Natural killer cell treated with Interleukin-12 subunit alpha and Interleukin-12 subunit beta and Interleukin-15 and Interleukin-18, amount 100 ng/mL, for 72 hours (primary cell): ENCODE measurements around the gene TEX14. TPM values are rescaled to one million over a fixed set of nuclear protein-coding genes. Genes with fewer than 3 reads are reported as not detected.
"Not testable (repeated sequence)": the region's sequence is repeated elsewhere in the genome, so short reads cannot be mapped to it uniquely, and the experiment has no call there.

ENCODE experiments used
- ATAC-seq, 2 donors: fragments of 150-1000 bp; cut with Tn5 transposase in 1 of 2; sonication (Bioruptor Pico), chemical (Tn5 transposase) in 1 of 2; 2 replicates each; pipeline ENCODE4 v1.10.0; 2021
- DNase-seq: peaks from one replicate; pipeline ENCODE4 v3.0.0; 2022; ENCODE audit warnings: low spot score
- H3K27ac Mint-ChIP-seq, 2 donors: 1 replicate in 1 of 2; 2 replicates in 1 of 2; pipeline ENCODE4 v1.8.0; 2022; ENCODE audit warnings: mixed read lengths in 2 of 2, mild to moderate bottlenecking in 1 of 2, moderate library complexity in 1 of 2
- H3K27me3 Mint-ChIP-seq, 2 donors: 1 replicate in 1 of 2; 2 replicates in 1 of 2; pipeline ENCODE4 v1.8.0; 2022; ENCODE audit warnings: mixed read lengths in 2 of 2
- H3K36me3 Mint-ChIP-seq: one replicate; pipeline ENCODE4 v1.8.0; 2022; ENCODE audit warnings: mixed read lengths
- H3K4me1 Mint-ChIP-seq, 2 donors: 1 replicate in 1 of 2; 2 replicates in 1 of 2; pipeline ENCODE4 v1.8.0; 2022; ENCODE audit warnings: low read depth in 2 of 2, mixed read lengths in 2 of 2, mild to moderate bottlenecking in 1 of 2
- H3K4me3 Mint-ChIP-seq: one replicate; pipeline ENCODE4 v1.8.0; 2022; ENCODE audit warnings: mixed read lengths
- H3K9me3 Mint-ChIP-seq: 2 replicates; pipeline ENCODE4 v1.8.0; 2022; ENCODE audit warnings: mixed read lengths
- total RNA-seq, 2 donors: library from RNA; stranded (reverse); gene quantifications; one replicate each; pipeline ENCODE4 v1.2.3, GENCODE V29; 2022

The TEX14 gene
- total RNA-seq, 2 donors from 2014 or later = 0.12 to 0.22 TPM

- H3K27ac Mint-ChIP-seq = peak overlapping the region; percentile 74
- peak overlapping the region; percentile 44 for H3K4me3 Mint-ChIP-seq
- H3K27me3 Mint-ChIP-seq = no peaks in the 10 kb centered on the region
- no peaks in the 10 kb centered on the region for H3K9me3 Mint-ChIP-seq
- peaks cover 8 to 26% of the 10 kb centered on the region in 2 donors for H3K4me1 Mint-ChIP-seq
- ATAC-seq (no peak), DNase-seq (no peak)
- H3K36me3 Mint-ChIP-seq = peaks cover 10% of the 10 kb centered on the region
Measured at GRCh38 chr17:58702708-58703107, 10.9 kb upstream of the TEX14 start.

DNA sequence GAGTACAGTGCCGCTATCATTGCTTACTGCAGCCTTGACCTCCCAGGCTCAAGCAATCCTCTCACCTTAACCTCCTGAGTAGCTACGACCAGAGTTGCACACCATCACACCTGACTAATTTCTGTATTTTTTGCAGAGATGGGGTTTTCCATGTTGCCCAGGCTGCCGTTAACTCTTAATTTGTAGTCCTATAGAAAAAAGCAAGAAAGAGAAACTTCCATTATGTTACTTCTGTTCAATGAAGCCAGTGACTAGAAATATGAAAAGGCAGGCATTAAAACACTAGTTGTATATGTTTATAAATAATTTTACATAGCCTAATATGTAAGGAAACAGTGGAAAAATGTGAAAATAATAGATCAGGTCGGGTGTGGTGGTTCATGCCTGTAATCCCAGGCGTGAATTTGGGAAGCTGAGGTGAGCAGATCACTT lies 10.2 kb upstream of the TEX14 start:
- Mint-ChIP-seq H3K36me3 (peaks cover 10% of the 10 kb centered on the region), H3K4me3 (peak overlapping the region; percentile 44)

GRCh38 chr17:58699771-58700170 lies 7.9 kb upstream of the TEX14 start:
- Mint-ChIP-seq H3K9me3 (no peaks in the 10 kb centered on the region), H3K36me3 (peaks cover 4% of the 10 kb centered on the region), H3K4me3 (no peak overlapping the region), H3K27ac (no peak overlapping the region), H3K4me1 (peaks cover 0 to 17% of the 10 kb centered on the region in 2 donors), H3K27me3 (no peaks in the 10 kb centered on the region)
- DNase-seq (no peak), ATAC-seq (no peak)

More for the DNA sequence above, 10.2 kb upstream of the TEX14 start:
- Mint-ChIP-seq H3K9me3 (no peaks in the 10 kb centered on the region), H3K27me3 (no peaks in the 10 kb centered on the region), H3K27ac (peak overlapping the region; percentile 74), H3K4me1 (peaks cover 8 to 25% of the 10 kb centered on the region in 2 donors)
- peak in 1 of 2 donors; percentile 81 for ATAC-seq
- DNase-seq = no peak

DNA sequence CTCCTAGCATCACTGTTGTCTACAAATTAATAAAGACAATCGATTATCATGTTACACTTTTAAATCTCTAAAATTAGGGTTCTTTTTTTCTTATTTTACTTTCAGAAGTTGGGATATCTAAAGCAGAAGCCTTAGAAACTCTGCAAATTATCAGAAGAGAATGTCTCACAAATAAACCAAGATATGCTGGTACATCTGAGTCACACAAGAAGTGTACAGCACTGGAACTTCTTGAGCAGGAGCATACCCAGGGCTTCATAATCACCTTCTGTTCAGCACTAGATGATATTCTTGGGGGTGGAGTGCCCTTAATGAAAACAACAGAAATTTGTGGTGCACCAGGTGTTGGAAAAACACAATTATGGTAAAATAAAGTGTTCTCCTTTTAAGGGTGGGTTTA lies 3.0 kb upstream of the TEX14 start:
- Mint-ChIP-seq H3K27ac (no peak overlapping the region), H3K27me3 (no peaks in the 10 kb centered on the region), H3K9me3 (no peaks in the 10 kb centered on the region), H3K4me3 (no peak overlapping the region), H3K4me1 (peaks cover 17 to 26% of the 10 kb centered on the region in 2 donors), H3K36me3 (peaks cover 7% of the 10 kb centered on the region)
- ATAC-seq (no peak), DNase-seq (no peak)

GRCh38 chr17:58694302-58694701 lies 2.5 kb upstream of the TEX14 start:
- peaks cover 17 to 26% of the 10 kb centered on the region in 2 donors for H3K4me1 Mint-ChIP-seq
- peak overlapping the region; percentile 96 for H3K4me3 Mint-ChIP-seq
- no peaks in the 10 kb centered on the region for H3K9me3 Mint-ChIP-seq
- DNase-seq (no peak), ATAC-seq (no peak)
- H3K36me3 Mint-ChIP-seq = peaks cover 7% of the 10 kb centered on the region
- peak overlapping the region in 1 of 2 donors; percentile 95 for H3K27ac Mint-ChIP-seq
- H3K27me3 Mint-ChIP-seq = no peaks in the 10 kb centered on the region

GRCh38 chr17:58693751-58694150 lies 1.9 kb upstream of the TEX14 start:
- peaks cover 17 to 26% of the 10 kb centered on the region in 2 donors for H3K4me1 Mint-ChIP-seq
- peak overlapping the region; percentile 95 for H3K27ac Mint-ChIP-seq
- H3K27me3 Mint-ChIP-seq = no peaks in the 10 kb centered on the region
- no peak for ATAC-seq
- H3K4me3 Mint-ChIP-seq = peak overlapping the region; percentile 96
- DNase-seq = no peak
- H3K36me3 Mint-ChIP-seq = peaks cover 7% of the 10 kb centered on the region
- no peaks in the 10 kb centered on the region for H3K9me3 Mint-ChIP-seq

DNA sequence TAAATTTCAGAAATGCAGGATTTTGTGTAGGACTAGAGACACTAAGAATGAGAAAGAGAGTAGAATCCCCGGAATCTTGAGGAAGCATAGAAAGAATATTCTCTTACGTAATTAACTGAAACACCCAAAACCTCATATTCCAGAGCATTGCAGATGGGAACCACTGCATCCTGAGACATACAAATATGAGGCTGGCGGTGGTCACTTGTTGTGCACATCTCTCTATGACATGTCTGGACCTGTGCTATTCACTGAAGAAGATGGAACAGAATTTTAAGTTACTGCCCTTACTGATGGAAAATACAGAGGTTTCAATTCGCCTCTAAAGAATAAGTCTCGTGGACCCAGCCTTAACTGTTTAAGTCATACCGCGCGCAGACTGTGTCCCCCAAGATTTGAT lies 1.4 kb upstream of the TEX14 start:
- Mint-ChIP-seq H3K9me3 (no peaks in the 10 kb centered on the region), H3K27ac (peak overlapping the region; percentile 95), H3K27me3 (no peaks in the 10 kb centered on the region), H3K4me3 (peak overlapping the region; percentile 96), H3K36me3 (peaks cover 7% of the 10 kb centered on the region), H3K4me1 (peaks cover 17 to 26% of the 10 kb centered on the region in 2 donors)
- no peak for DNase-seq
- ATAC-seq = no peak

GRCh38 chr17:58692239-58693055 lies 602 bp upstream of the TEX14 start, which contains the start of gene RAD51C:
Gene RAD51C (plus strand): TSS chr17:58692602. CDS start chr17:58692644, 42 bp downstream.
- DNase-seq (peak; percentile 90), ATAC-seq (peak; percentile 99 to 100)
- Mint-ChIP-seq H3K9me3 (no peaks in the 10 kb centered on the region), H3K36me3 (peaks cover 7% of the 10 kb centered on the region), H3K27me3 (peaks cover 0 to 3% of the 10 kb centered on the region in 2 donors), H3K4me3 (peak within 1 kb of the TSS; percentile 96), H3K4me1 (peaks cover 17 to 26% of the 10 kb centered on the region in 2 donors), H3K27ac (peak within 1 kb of the TSS; percentile 95)

- H3K27me3 Mint-ChIP-seq, H3K4me3 Mint-ChIP-seq, H3K36me3 Mint-ChIP-seq, ATAC-seq, DNase-seq, H3K27ac Mint-ChIP-seq, H3K9me3 Mint-ChIP-seq: not testable (repeated sequence)
- H3K4me1 Mint-ChIP-seq = peaks cover 17 to 22% of the 10 kb centered on the region in 2 donors
Measured at GRCh38 chr17:58690033-58690432, 1.8 kb downstream of the TEX14 start.

DNA sequence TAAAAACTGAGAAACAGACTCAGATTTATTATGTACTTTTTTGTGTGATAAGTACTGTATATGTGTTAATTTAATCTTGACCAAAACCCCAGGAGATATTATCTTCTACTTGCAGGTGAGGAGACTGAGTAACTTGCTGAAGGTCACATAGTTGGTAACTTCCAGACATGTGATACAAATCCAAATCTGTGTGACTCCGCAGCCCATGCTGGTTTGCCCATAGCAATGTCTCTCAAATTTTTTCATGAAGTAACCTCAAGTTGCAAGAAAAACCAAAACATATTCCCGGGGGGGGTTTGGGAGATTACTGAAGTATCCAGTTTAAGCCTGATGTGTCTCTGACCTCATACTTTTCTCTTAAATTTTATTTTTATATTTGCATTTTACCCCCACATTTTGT lies 3.3 kb downstream of the TEX14 start:
- Mint-ChIP-seq H3K9me3 (no peaks in the 10 kb centered on the region), H3K4me3 (no peak overlapping the region), H3K27ac (no peak overlapping the region), H3K36me3 (peaks cover 7% of the 10 kb centered on the region), H3K27me3 (peaks cover 0 to 5% of the 10 kb centered on the region in 2 donors), H3K4me1 (peaks cover 12 to 16% of the 10 kb centered on the region in 2 donors)
- no peak for ATAC-seq
- DNase-seq = no peak

GRCh38 chr17:58686980-58687379 lies 4.9 kb downstream of the TEX14 start:
- Mint-ChIP-seq H3K4me1 (peaks cover 0 to under 1% of the 10 kb centered on the region in 2 donors), H3K9me3 (no peaks in the 10 kb centered on the region), H3K36me3 (no peaks in the 10 kb centered on the region), H3K27ac (no peak overlapping the region), H3K27me3 (peaks cover 0 to 5% of the 10 kb centered on the region in 2 donors), H3K4me3 (no peak overlapping the region)
- no peak for ATAC-seq
- DNase-seq = no peak

DNA sequence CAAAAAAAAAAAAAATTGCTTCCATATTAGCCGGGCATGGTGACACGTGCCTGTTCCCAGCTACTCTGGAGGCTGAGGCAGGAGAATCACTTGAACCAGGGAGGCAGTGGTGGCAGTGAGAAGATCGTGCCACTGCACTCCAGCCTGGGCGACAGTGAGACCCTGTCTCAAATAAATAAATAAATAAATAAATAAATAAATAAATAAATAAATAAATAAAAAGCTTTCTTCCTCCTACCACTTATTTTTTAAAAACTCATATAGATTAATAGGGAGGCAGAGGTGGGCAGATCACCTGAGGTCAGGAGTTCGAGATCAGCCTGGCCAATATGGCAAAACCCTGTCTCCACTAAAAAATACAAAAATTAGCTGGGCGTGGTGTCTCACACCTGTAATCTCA lies 7.4 kb downstream of the TEX14 start:
- not testable (repeated sequence) for H3K4me3 Mint-ChIP-seq, H3K27me3 Mint-ChIP-seq, H3K4me1 Mint-ChIP-seq, H3K27ac Mint-ChIP-seq, DNase-seq, ATAC-seq, H3K9me3 Mint-ChIP-seq, H3K36me3 Mint-ChIP-seq

- no peak overlapping the region for H3K27ac Mint-ChIP-seq
- no peaks in the 10 kb centered on the region for H3K36me3 Mint-ChIP-seq
- H3K27me3 Mint-ChIP-seq = peaks cover 0 to 7% of the 10 kb centered on the region in 2 donors
- no peak for DNase-seq
- no peak for ATAC-seq
- H3K4me3 Mint-ChIP-seq = no peak overlapping the region
- H3K4me1 Mint-ChIP-seq = peaks cover 3 to 6% of the 10 kb centered on the region in 2 donors
- H3K9me3 Mint-ChIP-seq = no peaks in the 10 kb centered on the region
Measured at GRCh38 chr17:58684003-58684402, 7.8 kb downstream of the TEX14 start.

GRCh38 chr17:58680038-58680369 lies 11.8 kb downstream of the TEX14 start:
- no peak for DNase-seq
- no peak for ATAC-seq
- Mint-ChIP-seq H3K27ac (no peak overlapping the region), H3K27me3 (peaks cover 5 to 8% of the 10 kb centered on the region in 2 donors), H3K36me3 (no peaks in the 10 kb centered on the region), H3K4me1 (peaks cover 8% of the 10 kb centered on the region in 2 donors), H3K4me3 (no peak overlapping the region), H3K9me3 (no peaks in the 10 kb centered on the region)
